OCI-LY7 (cell line): Measurements from ENCODE around the gene PRSS48. TPM values are rescaled to one million over a fixed set of nuclear protein-coding genes. Genes with fewer than 3 reads are reported as not detected.

ENCODE experiments used
- BruUV-seq: library from RNA; stranded (reverse); fragments of 400-500 nt; replicated peaks from 2 replicates; lab custom pipeline; 2021; lab: Mats Ljungman, UMichigan
- CTCF ChIA-PET: fragments of 300-600 bp; sonication (Branson Sonifier 250); formaldehyde crosslinking; loops from one replicate; lab custom pipeline; 2022; ENCODE audit warnings: antibody characterized with exemption; ENCODE audit not compliant: unreplicated experiment; lab: Charles Lee
- POLR2A ChIA-PET: fragments of 300-600 bp; sonication (Branson Sonifier 250); formaldehyde crosslinking; loops from one replicate; lab custom pipeline; 2022; ENCODE audit warnings: antibody characterized with exemption; lab: Charles Lee
- DNase-seq: peaks from one replicate; pipeline ENCODE4 v3.0.0-alpha.2; 2015; ENCODE audit warnings: low spot score
- H2AFZ ChIP-seq: fragments of 200-600 bp; sonication (generic), shearing (Covaris generic); 2 replicates; pipeline ENCODE4 v1.6.1; 2014; ENCODE audit warnings: mild to moderate bottlenecking, antibody characterized with exemption, low read length, moderate library complexity
- H3K27ac ChIP-seq: fragments of 200-600 bp; sonication (generic); 2 replicates; pipeline ENCODE4 v1.5.1; 2014; ENCODE audit warnings: mixed run types, low read depth, mild to moderate bottlenecking, moderate library complexity, low read length, inconsistent platforms; ENCODE audit not compliant: poor library complexity, severe bottlenecking
- H3K36me3 ChIP-seq: fragments of 200-600 bp; sonication (generic); 2 replicates; pipeline ENCODE4 v1.6.1; 2014; ENCODE audit warnings: mild to moderate bottlenecking, antibody characterized with exemption, low read length, moderate library complexity, mixed read lengths; ENCODE audit not compliant: insufficient read depth
- H3K4me1 ChIP-seq: fragments of 200-600 bp; sonication (generic); 2 replicates; pipeline ENCODE4 v1.5.1; 2014; ENCODE audit warnings: mild to moderate bottlenecking, low read length; ENCODE audit not compliant: insufficient read depth, poor library complexity, severe bottlenecking
- H3K4me2 ChIP-seq: fragments of 200-600 bp; sonication (generic); 2 replicates; pipeline ENCODE4 v1.6.1; 2014; ENCODE audit warnings: mild to moderate bottlenecking, low read length
- H3K4me3 ChIP-seq: fragments of 200-600 bp; sonication (generic); 2 replicates; pipeline ENCODE4 v1.5.1; 2014; ENCODE audit warnings: mild to moderate bottlenecking, low read depth, low read length; ENCODE audit not compliant: poor library complexity, severe bottlenecking
- H3K79me2 ChIP-seq: fragments of 200-600 bp; sonication (generic); 2 replicates; pipeline ENCODE4 v1.6.1; 2016; ENCODE audit warnings: low read depth, mild to moderate bottlenecking, low read length, moderate library complexity, mixed read lengths; ENCODE audit not compliant: insufficient read depth
- H3K9me2 ChIP-seq: fragments of 200-600 bp; sonication (generic); 2 replicates; pipeline ENCODE4 v1.6.1; 2016; ENCODE audit warnings: mild to moderate bottlenecking, low read length, mixed read lengths; ENCODE audit not compliant: insufficient read depth
- H3K9me3 ChIP-seq: fragments of 200-600 bp; sonication (generic); 2 replicates; pipeline ENCODE4 v1.6.1; 2014; ENCODE audit warnings: mild to moderate bottlenecking, mixed run types, low read length, mixed read lengths
- H4K20me1 ChIP-seq: fragments of 200-600 bp; sonication (generic); 2 replicates; pipeline ENCODE4 v1.6.1; 2014; ENCODE audit warnings: mild to moderate bottlenecking, antibody characterized with exemption, low read length, moderate library complexity, mixed read lengths; ENCODE audit not compliant: insufficient read depth
- CTCF ChIP-seq: fragments of 200-600 bp; sonication (generic); conservative IDR thresholded peaks from 2 replicates; pipeline ENCODE4 v1.5.1; 2014; ENCODE audit warnings: mild to moderate bottlenecking, antibody characterized with exemption, low read length, moderate library complexity, mixed read lengths
- EZH2phosphoT487 ChIP-seq: fragments of 200-600 bp; sonication (generic); IDR thresholded peaks from 2 replicates; pipeline ENCODE4 v1.6.1; 2018; ENCODE audit warnings: low read depth, borderline replicate concordance, mild to moderate bottlenecking, mixed run types, antibody characterized with exemption, low read length, moderate library complexity, mixed read lengths
- intact Hi-C: fragments of 100-400 bp; cut with micrococcal nuclease; formaldehyde crosslinking; loops from one replicate; pipeline ENCODE4 v1.10.0; 2022; ENCODE audit not compliant: unreplicated experiment
- total RNA-seq, 2 experiments: library from RNA; depleted of rRNA in 1 of 2; stranded (reverse); fragments of >200 nt in 1 of 2; shearing (Covaris generic) in 1 of 2; gene quantifications; 2 replicates each; pipeline ENCODE4 v1.2.3, GENCODE V29; 2014 to 2022

The PRSS48 gene
- total RNA-seq, 2 experiments from 2014 or later: not detected

- BruUV-seq: no TSS peak
- TF ChIP-seq EZH2phosphoT487: no peak
- no peak for TF ChIP-seq CTCF
- H3K9me2 ChIP-seq: no peaks in the 10 kb centered on the region
Measured at GRCh38 chr4:151294833-151295496, 18.0 kb downstream of the PRSS48 start.

GRCh38 chr4:151296227-151296626 is 19.3 kb downstream of the PRSS48 start:
- Histone ChIP-seq H3K27ac (no peak overlapping the region), H3K4me3 (no peak overlapping the region), H3K4me1 (no peaks in the 10 kb centered on the region), H3K36me3 (no peaks in the 10 kb centered on the region), H3K9me2 (no peaks in the 10 kb centered on the region), H3K4me2 (no peak overlapping the region), H2AFZ (no peak overlapping the region), H3K79me2 (no peaks in the 10 kb centered on the region), H3K9me3 (no peaks in the 10 kb centered on the region), H4K20me1 (no peaks in the 10 kb centered on the region)
- intact Hi-C loops: no loop called here
- TF ChIP-seq EZH2phosphoT487 (no peak), CTCF (no peak)
- no TSS peak for BruUV-seq
- CTCF ChIA-PET: no interaction called here
- POLR2A ChIA-PET: no interaction called here
- DNase-seq: no peak

More at GRCh38 chr4:151294833-151295496, 18.0 kb downstream of the PRSS48 start:
- H3K27ac ChIP-seq: no peak overlapping the region
- H3K4me3 ChIP-seq: no peak overlapping the region
- intact Hi-C loops: no loop called here
- no peaks in the 10 kb centered on the region for H4K20me1 ChIP-seq
- no peak overlapping the region for H3K4me2 ChIP-seq
- H3K9me3 ChIP-seq: no peaks in the 10 kb centered on the region
- POLR2A ChIA-PET: no interaction called here
- no peak for DNase-seq
- H3K79me2 ChIP-seq: no peaks in the 10 kb centered on the region
- CTCF ChIA-PET: no interaction called here
- no peaks in the 10 kb centered on the region for H3K36me3 ChIP-seq
- H2AFZ ChIP-seq: no peak overlapping the region
- no peaks in the 10 kb centered on the region for H3K4me1 ChIP-seq

GRCh38 chr4:151297170-151297569 is 20.2 kb downstream of the PRSS48 start:
- intact Hi-C loops: no loop called here
- Histone ChIP-seq H3K36me3 (no peaks in the 10 kb centered on the region), H3K4me3 (no peak overlapping the region), H2AFZ (no peak overlapping the region), H3K9me2 (no peaks in the 10 kb centered on the region), H3K4me2 (no peak overlapping the region), H3K4me1 (no peaks in the 10 kb centered on the region), H3K9me3 (no peaks in the 10 kb centered on the region), H3K79me2 (no peaks in the 10 kb centered on the region), H3K27ac (no peak overlapping the region), H4K20me1 (no peaks in the 10 kb centered on the region)
- ChIA-PET POLR2A (no interaction called here), CTCF (no interaction called here)
- TF ChIP-seq CTCF (no peak), EZH2phosphoT487 (no peak)
- no TSS peak for BruUV-seq
- no peak for DNase-seq
